Liver (tissue), 9 donors: ENCODE data around the gene GPR161. TPM values are rescaled to one million over a fixed set of nuclear protein-coding genes. Genes with fewer than 3 reads are reported as not detected.

ENCODE experiments used
- DNase-seq: peaks from one replicate; pipeline ENCODE4 v3.0.0-alpha.2; 2017; ENCODE audit warnings: low spot score
- H3K27ac ChIP-seq, 2 donors: one replicate each; pipeline ENCODE4 v1.7.0; 2013; ENCODE audit warnings: inconsistent platforms in 2 of 2, low read length in 2 of 2, control low read depth in 1 of 2, low read depth in 1 of 2, mild to moderate bottlenecking in 1 of 2
- H3K27me3 ChIP-seq, 4 donors: one replicate each; pipeline versions ENCODE4 v1.6.1 to v1.7.0; 2013; ENCODE audit warnings: low read length in 3 of 4, inconsistent platforms in 1 of 4, mild to moderate bottlenecking in 1 of 4, moderate library complexity in 1 of 4; ENCODE audit not compliant: control insufficient read depth in 4 of 4, insufficient read depth in 4 of 4
- H3K36me3 ChIP-seq, 4 donors: one replicate each; pipeline versions ENCODE4 v1.6.1 to v1.7.0; 2013; ENCODE audit warnings: low read length in 3 of 4, mild to moderate bottlenecking in 3 of 4, low read depth in 1 of 4, moderate library complexity in 1 of 4; ENCODE audit not compliant: control insufficient read depth in 4 of 4, insufficient read depth in 3 of 4
- H3K4me1 ChIP-seq, 4 donors: one replicate each; pipeline versions ENCODE4 v1.6.1 to v1.7.0; 2013; ENCODE audit warnings: low read length in 3 of 4, mild to moderate bottlenecking in 3 of 4, moderate library complexity in 1 of 4; ENCODE audit not compliant: control insufficient read depth in 4 of 4, insufficient read depth in 4 of 4
- H3K4me3 ChIP-seq, 3 donors: one replicate each; pipeline versions ENCODE4 v1.6.1 to v1.7.0; 2013; ENCODE audit warnings: low read length in 3 of 3, control low read depth in 1 of 3, low read depth in 1 of 3, mild to moderate bottlenecking in 1 of 3
- H3K9ac ChIP-seq, 2 donors: one replicate each; pipeline ENCODE4 v1.7.0; 2013; ENCODE audit warnings: low read length in 2 of 2, mild to moderate bottlenecking in 2 of 2, moderate library complexity in 2 of 2, control low read depth in 1 of 2, low read depth in 1 of 2
- H3K9me3 ChIP-seq, 4 donors: one replicate each; pipeline versions ENCODE4 v1.6.1 to v1.7.0; 2013; ENCODE audit warnings: low read length in 3 of 4; ENCODE audit not compliant: control insufficient read depth in 4 of 4
- CTCF ChIP-seq: fragments of 150-350 bp; IDR thresholded peaks from 2 replicates; pipeline ENCODE4 v1.5.1; 2017; ENCODE audit warnings: improper control_type of control experiment, low read depth, low read length; ENCODE audit not compliant: missing input control
- EGR1 ChIP-seq, 2 donors: IDR thresholded peaks; 2 replicates each; pipeline ENCODE4 v1.6.1; 2016 to 2018; ENCODE audit warnings: antibody characterized with exemption in 2 of 2, low read depth in 2 of 2
- FOXA1 ChIP-seq: IDR thresholded peaks from 2 replicates; pipeline ENCODE4 v1.6.1; 2016; ENCODE audit warnings: antibody characterized with exemption
- FOXA2 ChIP-seq: IDR thresholded peaks from 2 replicates; pipeline ENCODE4 v1.6.1; 2016; ENCODE audit warnings: antibody characterized with exemption
- GABPA ChIP-seq, 2 donors: IDR thresholded peaks in 1 of 2; conservative IDR thresholded peaks in 1 of 2; 2 replicates each; pipeline ENCODE4 v1.6.1; 2016; ENCODE audit warnings: antibody characterized with exemption in 2 of 2, mild to moderate bottlenecking in 1 of 2, moderate library complexity in 1 of 2
- HNF4A ChIP-seq, 2 donors: conservative IDR thresholded peaks; 2 replicates each; pipeline ENCODE4 v1.6.1; 2016; ENCODE audit warnings: antibody characterized with exemption in 2 of 2, mild to moderate bottlenecking in 2 of 2
- JUND ChIP-seq, 2 donors: IDR thresholded peaks; 2 replicates each; pipeline ENCODE4 v1.6.1; 2016; ENCODE audit warnings: antibody characterized with exemption in 2 of 2
- MAX ChIP-seq: IDR thresholded peaks from 2 replicates; pipeline ENCODE4 v1.6.1; 2016; ENCODE audit warnings: antibody characterized with exemption
- NR2F2 ChIP-seq: IDR thresholded peaks from 2 replicates; pipeline ENCODE4 v1.6.1; 2016; ENCODE audit warnings: antibody characterized with exemption
- RAD21 ChIP-seq, 2 donors: IDR thresholded peaks; 2 replicates each; pipeline ENCODE4 v1.6.1; 2016; ENCODE audit warnings: antibody characterized with exemption in 2 of 2, mild to moderate bottlenecking in 2 of 2
- REST ChIP-seq: IDR thresholded peaks from 2 replicates; pipeline ENCODE4 v1.6.1; 2016; ENCODE audit warnings: antibody characterized with exemption, mild to moderate bottlenecking
- RXRA ChIP-seq, 2 donors: IDR thresholded peaks; 2 replicates each; pipeline ENCODE4 v1.6.1; 2017 to 2018; ENCODE audit warnings: antibody characterized with exemption in 2 of 2, mild to moderate bottlenecking in 1 of 2
- SP1 ChIP-seq: IDR thresholded peaks from 2 replicates; pipeline ENCODE4 v1.6.1; 2018; ENCODE audit warnings: antibody characterized with exemption, mild to moderate bottlenecking
- TAF1 ChIP-seq: conservative IDR thresholded peaks from 2 replicates; pipeline ENCODE4 v1.6.1; 2016; ENCODE audit warnings: antibody characterized with exemption, mild to moderate bottlenecking
- YY1 ChIP-seq: IDR thresholded peaks from 2 replicates; pipeline ENCODE4 v1.6.1; 2016; ENCODE audit warnings: antibody characterized with exemption, mild to moderate bottlenecking
- ZBTB33 ChIP-seq: IDR thresholded peaks from 2 replicates; pipeline ENCODE4 v1.6.1; 2016; ENCODE audit warnings: antibody characterized with exemption
- WGBS: extraction: QIAGEN DNeasy Blood & Tissue Kit; methylation state at CpG from one replicate; pipeline ENCODE4 v1.1.7; 2013; 5-methylcytosine and 5-hydroxymethylcytosine counted together
- polyA plus RNA-seq, 2 donors: library from polyadenylated mRNA; stranded (reverse) in 1 of 2; unstranded in 1 of 2; fragments of 200-250 nt in 1 of 2; fragments of >200 nt in 1 of 2; fragmentation: Nextera tagmentation in 1 of 2; extraction: Ambion mirVana in 1 of 2; gene quantifications; one replicate each; pipeline versions ENCODE4 v1.2.1 to v1.2.3, GENCODE V29; 2013 to 2015
- total RNA-seq, 2 donors: library from RNA; depleted of rRNA; stranded (reverse); fragments of >200 nt; gene quantifications; one replicate each; pipeline ENCODE4 v1.2.3, GENCODE V29; 2014
- donor health status: healthy.
- donor health status: healthy.
- donor health status: healthy.
- donor health status: healthy.
- donor health status: healthy.

GPR161 gene
- total and polyA plus RNA-seq, 4 donors = 0.33 to 1.1 (median 0.73) TPM

GRCh38 chr1:168125051-168125450 lies 11.7 kb downstream of the GPR161 start (continued):
- no peak for TF ChIP-seq ZBTB33

GRCh38 chr1:168121401-168122011 lies 15.2 kb downstream of the GPR161 start:
- Histone ChIP-seq H3K9ac (no peak overlapping the region), H3K27me3 (no peaks in the 10 kb centered on the region), H3K36me3 (no peaks in the 10 kb centered on the region), H3K9me3 (no peaks in the 10 kb centered on the region), H3K4me1 (no peaks in the 10 kb centered on the region), H3K27ac (no peak overlapping the region), H3K4me3 (no peak overlapping the region)
- TF ChIP-seq JUND (IDR thresholded peaks at IDR 0.05) (no peak), NR2F2 (peak; percentile 79), RXRA (IDR thresholded peaks at IDR 0.05) (no peak), ZBTB33 (no peak), CTCF (no peak)
- WGBS = 80% methylated on average over 7 of the region's 7 CpGs
- DNase-seq = no peak

GRCh38 chr1:168119750-168120149 lies 17.0 kb downstream of the GPR161 start:
- Histone ChIP-seq H3K4me3 (no peak overlapping the region), H3K27me3 (no peaks in the 10 kb centered on the region), H3K9me3 (no peaks in the 10 kb centered on the region), H3K9ac (no peak overlapping the region), H3K4me1 (no peaks in the 10 kb centered on the region), H3K27ac (no peak overlapping the region), H3K36me3 (no peaks in the 10 kb centered on the region)
- DNase-seq = no peak
- 90% methylated on average over 4 of the region's 4 CpGs for WGBS
- TF ChIP-seq JUND (IDR thresholded peaks at IDR 0.05) (no peak), REST (no peak), RXRA (IDR thresholded peaks at IDR 0.05) (no peak), GABPA (IDR thresholded peaks at IDR 0.05 in 1 of 2, conservative IDR thresholded peaks at IDR 0.05 in 1 of 2) (no peak), ZBTB33 (no peak), NR2F2 (no peak), MAX (no peak), FOXA2 (no peak), YY1 (no peak), HNF4A (conservative IDR thresholded peaks at IDR 0.05) (no peak), EGR1 (IDR thresholded peaks at IDR 0.05; ENCODE audit: low read depth in 2 of 2) (no peak), FOXA1 (no peak), SP1 (no peak), RAD21 (IDR thresholded peaks at IDR 0.05) (no peak), TAF1 (no peak)
